Ectodermal cell (in vitro differentiated cells): ENCODE results near the gene CDRT15. TPM values are rescaled to one million over a fixed set of nuclear protein-coding genes. Genes with fewer than 3 reads are reported as not detected.
"Not testable (repeated sequence)": the region's sequence is repeated elsewhere in the genome, so short reads cannot be mapped to it uniquely, and the experiment has no call there.

ENCODE experiments used
- H3K27ac ChIP-seq: 2 replicates; pipeline ENCODE4 v1.7.0; 2013; ENCODE audit warnings: mild to moderate bottlenecking, low read depth, low read length; ENCODE audit not compliant: insufficient read depth, poor library complexity, severe bottlenecking
- H3K27me3 ChIP-seq: 2 replicates; pipeline ENCODE4 v1.7.0; 2013; ENCODE audit warnings: mild to moderate bottlenecking, low read length; ENCODE audit not compliant: insufficient read depth, control insufficient read depth, poor library complexity, severe bottlenecking
- H3K36me3 ChIP-seq: one replicate; pipeline ENCODE4 v1.7.0; 2013; ENCODE audit warnings: low read length; ENCODE audit not compliant: control insufficient read depth, insufficient read depth
- H3K4me1 ChIP-seq: one replicate; pipeline ENCODE4 v1.7.0; 2013; ENCODE audit warnings: low read length; ENCODE audit not compliant: control insufficient read depth, insufficient read depth
- H3K4me3 ChIP-seq: 2 replicates; pipeline ENCODE4 v1.7.0; 2013; ENCODE audit warnings: low read depth, low read length, control low read depth; ENCODE audit not compliant: insufficient read depth
- H3K9me3 ChIP-seq: 2 replicates; pipeline ENCODE4 v1.7.0; 2013; ENCODE audit warnings: mild to moderate bottlenecking, low read length, moderate library complexity; ENCODE audit not compliant: control insufficient read depth
- WGBS, 2 experiments: methylation state at CpG; one replicate each; pipeline ENCODE4 v1.1.7; 2013; ENCODE audit warnings: missing lambda C conversion rate in 2 of 2; 5-methylcytosine and 5-hydroxymethylcytosine counted together
- polyA plus RNA-seq, 4 experiments: library from polyadenylated mRNA; stranded (reverse); fragments of 50-300 nt; gene quantifications; one replicate each; pipeline ENCODE4 v1.2.3, GENCODE V29; 2013

Gene CDRT15
- not detected for polyA plus RNA-seq (2013, experiment 1 of 4)
- polyA plus RNA-seq (2013, experiment 2 of 4), result not detected
- not detected for polyA plus RNA-seq (2013, experiment 3 of 4)
- polyA plus RNA-seq (2013, experiment 4 of 4), result not detected

DNA sequence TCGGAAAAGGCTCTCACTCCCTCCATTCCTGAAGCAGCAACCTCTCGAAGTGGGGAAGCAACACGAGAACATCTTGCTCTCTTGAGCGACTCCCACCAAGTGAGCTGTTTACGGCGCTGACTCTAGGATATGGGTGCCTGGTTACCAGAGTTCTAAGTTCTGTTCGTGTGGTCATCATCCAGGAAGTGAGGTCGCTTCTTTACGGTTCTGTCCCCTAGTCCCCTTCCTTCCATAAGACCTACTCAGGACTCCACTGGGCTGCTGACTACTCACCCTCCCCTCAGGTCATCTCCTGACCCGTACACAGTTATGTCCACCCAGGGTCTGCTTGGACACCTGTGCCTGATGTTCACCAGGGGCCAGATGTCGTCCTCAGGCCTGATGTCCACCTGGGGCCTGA is at the start of gene CDRT15:
TSS of gene CDRT15 (minus strand) at position 101 of the 400 bp plus-strand sequence. CDS start at position 72, 29 bp downstream.
- H3K27ac ChIP-seq, H3K4me3 ChIP-seq, H3K9me3 ChIP-seq, H3K27me3 ChIP-seq, H3K4me1 ChIP-seq, H3K36me3 ChIP-seq: not testable (repeated sequence)
- WGBS, 2 experiments, result 96% methylated on average over 9 of the region's 11 CpGs

DNA sequence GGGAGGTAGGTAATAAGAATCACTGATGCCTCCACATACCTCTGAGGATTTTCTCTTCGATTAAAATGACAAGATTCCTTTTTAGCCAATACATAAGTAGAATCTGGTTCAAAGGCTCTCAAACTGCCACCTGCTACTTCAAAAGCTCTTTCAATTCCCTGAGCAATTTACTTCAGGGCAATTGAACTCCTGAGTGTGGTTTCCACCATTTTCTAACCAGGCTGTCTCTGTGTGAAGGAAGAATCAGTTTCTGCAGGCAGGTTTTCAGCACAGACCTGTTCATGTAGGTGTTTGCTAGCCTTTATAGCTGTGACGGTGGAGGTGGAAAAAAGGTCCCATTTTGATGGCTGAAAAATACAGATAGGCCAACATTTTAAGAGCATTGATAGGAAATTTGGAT is 46.1 kb upstream of the CDRT15 start:
- 85 to 92% methylated on average over 2 of the region's 2 CpGs for WGBS, 2 experiments
- no peaks in the 10 kb centered on the region for H3K4me1 ChIP-seq
- no peak overlapping the region for H3K27ac ChIP-seq
- H3K9me3 ChIP-seq, result no peaks in the 10 kb centered on the region
- H3K4me3 ChIP-seq, result no peak overlapping the region
- no peaks in the 10 kb centered on the region for H3K27me3 ChIP-seq
- H3K36me3 ChIP-seq, result no peaks in the 10 kb centered on the region

DNA sequence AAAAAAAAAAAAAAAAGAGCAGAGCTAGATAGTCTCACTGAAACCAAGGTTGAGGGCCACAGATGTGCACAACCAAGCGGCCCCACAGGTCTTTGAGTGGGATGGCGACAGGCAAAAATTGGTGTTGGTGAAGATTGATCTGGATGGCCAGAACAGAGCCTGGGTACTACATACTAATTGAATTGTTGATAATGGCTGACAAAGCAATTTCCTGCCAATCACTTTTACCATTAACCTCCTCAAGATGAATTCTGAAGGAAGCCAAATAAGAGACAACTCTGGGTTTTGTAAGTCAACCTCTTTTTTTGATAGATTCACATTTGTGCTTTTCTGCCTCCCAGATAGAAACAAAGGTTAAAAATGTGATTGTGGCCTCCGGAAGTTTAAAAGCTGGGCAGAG is 44.9 kb upstream of the CDRT15 start:
- Histone ChIP-seq H3K27me3 (no peaks in the 10 kb centered on the region), H3K36me3 (no peaks in the 10 kb centered on the region), H3K4me3 (no peak overlapping the region), H3K4me1 (no peaks in the 10 kb centered on the region), H3K27ac (no peak overlapping the region), H3K9me3 (no peaks in the 10 kb centered on the region)
- 94 to 98% methylated on average over 3 of the region's 3 CpGs for WGBS, 2 experiments

DNA sequence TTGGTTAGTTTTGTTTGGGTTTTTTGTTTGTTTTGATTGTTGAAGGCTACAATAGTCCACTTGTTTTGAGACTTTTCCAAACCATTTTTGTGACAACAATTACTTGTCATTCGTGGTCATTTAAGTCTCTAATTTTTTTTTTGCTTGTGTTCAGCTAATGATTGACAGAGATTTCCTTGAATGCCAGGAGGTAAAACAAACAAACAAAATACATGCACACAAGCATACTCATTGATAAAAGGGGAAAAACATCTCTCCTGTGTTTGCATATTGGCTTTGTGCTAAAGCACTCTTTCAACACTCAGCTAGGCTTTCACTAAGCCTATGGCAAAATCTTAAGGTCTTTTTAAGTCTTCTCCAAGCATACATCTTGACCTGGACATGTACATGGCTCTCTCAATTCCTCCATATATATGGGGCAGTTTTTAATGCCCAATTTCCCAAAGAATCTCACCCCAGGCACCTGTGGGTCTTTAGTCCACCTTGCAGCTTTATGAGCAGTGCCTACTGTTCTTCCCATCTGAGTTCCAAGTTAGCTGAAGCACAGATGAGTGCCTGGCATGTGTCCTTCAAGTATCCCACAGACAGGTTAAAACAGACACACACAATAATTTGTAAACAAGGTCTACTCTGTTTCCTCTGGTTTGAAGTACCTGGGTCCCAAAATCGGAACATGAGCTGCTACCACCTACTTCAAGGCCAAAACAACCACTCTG is 40.0 kb upstream of the CDRT15 start:
- Histone ChIP-seq H3K9me3 (no peaks in the 10 kb centered on the region), H3K27ac (no peak overlapping the region), H3K27me3 (no peaks in the 10 kb centered on the region), H3K36me3 (no peaks in the 10 kb centered on the region), H3K4me1 (no peaks in the 10 kb centered on the region), H3K4me3 (no peak overlapping the region)
- WGBS, 2 experiments, result 85 to 94% methylated on average over 2 of the region's 2 CpGs

DNA sequence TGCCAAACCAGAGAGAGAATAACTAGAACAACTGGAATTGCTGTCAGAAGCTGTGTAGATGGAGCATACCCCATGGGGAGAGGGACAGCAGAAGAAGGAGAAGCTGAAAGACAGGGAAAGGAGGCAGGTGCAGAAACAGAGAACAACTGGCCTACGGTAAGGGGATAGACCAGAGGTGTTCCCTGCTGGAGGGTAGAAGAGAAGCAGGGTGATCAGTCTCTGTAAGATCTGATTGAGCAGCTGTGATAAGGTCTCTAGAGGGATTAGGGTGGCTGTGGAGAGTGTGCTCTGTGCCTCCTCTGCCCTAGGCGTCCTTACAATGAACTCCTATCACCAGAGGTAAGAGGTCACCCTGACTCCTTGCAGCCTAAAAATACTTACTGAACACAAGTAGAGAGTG is 33.8 kb upstream of the CDRT15 start:
- Histone ChIP-seq H3K27me3 (no peaks in the 10 kb centered on the region), H3K9me3 (no peaks in the 10 kb centered on the region), H3K4me3 (no peak overlapping the region), H3K36me3 (no peaks in the 10 kb centered on the region), H3K27ac (no peak overlapping the region), H3K4me1 (no peaks in the 10 kb centered on the region)
- WGBS, 2 experiments, result 85 to 86% methylated on average over 2 of the region's 2 CpGs

DNA sequence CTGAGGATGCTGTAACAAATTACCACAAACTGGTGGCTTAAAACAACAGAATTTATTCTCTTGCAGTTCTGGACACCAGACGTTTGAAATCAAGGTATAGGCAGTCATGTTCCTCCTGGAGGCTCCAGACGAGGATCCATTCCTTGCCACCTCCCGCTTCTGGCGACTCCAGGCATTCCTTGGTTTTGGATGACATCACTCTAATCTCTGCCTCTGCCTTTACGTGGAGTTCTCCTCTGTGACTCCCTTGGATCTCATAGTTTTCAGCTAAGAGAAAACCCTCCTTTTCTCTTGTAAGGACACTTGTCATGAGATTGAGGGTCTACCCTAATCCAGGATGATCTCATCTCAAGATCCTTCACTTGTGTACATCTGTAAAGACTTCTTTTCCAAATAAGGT is 32.8 kb upstream of the CDRT15 start:
- WGBS, 2 experiments, result 89 to 90% methylated on average over 5 of the region's 5 CpGs

DNA sequence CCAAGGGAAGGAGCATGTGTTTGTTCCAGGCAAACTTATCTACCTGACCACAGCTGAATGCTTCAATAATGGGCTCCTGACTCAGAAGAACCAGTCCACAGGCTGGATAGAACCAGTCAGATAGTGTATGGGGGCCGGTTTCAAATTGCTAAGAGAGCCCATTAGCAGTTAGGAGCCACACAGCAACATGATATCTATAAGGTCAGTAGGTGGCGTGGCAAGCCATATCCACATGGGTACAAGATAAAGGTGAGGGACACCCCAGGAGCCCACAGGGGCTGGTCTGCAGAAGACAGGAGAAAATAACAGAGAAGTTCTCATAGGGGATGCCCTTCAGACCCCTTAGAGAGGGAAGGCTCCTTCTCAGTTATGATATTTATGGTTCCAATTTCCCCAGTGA is 31.6 kb upstream of the CDRT15 start:
- Histone ChIP-seq H3K4me1 (no peaks in the 10 kb centered on the region), H3K4me3 (no peak overlapping the region)

More for the DNA sequence above, 32.8 kb upstream of the CDRT15 start:
- no peaks in the 10 kb centered on the region for H3K36me3 ChIP-seq
- no peaks in the 10 kb centered on the region for H3K4me1 ChIP-seq
- no peaks in the 10 kb centered on the region for H3K27me3 ChIP-seq
- no peaks in the 10 kb centered on the region for H3K9me3 ChIP-seq
- no peak overlapping the region for H3K4me3 ChIP-seq
- no peak overlapping the region for H3K27ac ChIP-seq

DNA sequence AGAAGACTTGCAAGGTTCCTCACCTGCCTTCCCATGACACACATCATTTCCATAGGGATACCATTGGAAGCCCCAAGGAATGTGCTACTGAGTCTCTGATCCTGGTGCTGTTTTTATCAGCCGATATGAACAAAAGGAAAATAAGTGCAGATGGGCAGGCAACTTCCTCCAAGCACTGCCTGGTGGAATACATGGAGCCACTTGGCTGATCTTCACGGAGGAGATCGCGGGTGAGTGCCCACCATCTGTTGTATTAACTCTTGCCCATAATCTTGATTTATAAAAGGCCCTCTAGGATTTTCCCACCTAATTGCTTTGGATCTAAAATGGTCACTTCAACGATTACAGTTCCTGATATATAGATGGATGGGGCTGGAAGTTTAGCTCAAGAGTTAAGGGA is 24.7 kb upstream of the CDRT15 start:
- no peaks in the 10 kb centered on the region for H3K4me1 ChIP-seq
- H3K27me3 ChIP-seq, result no peaks in the 10 kb centered on the region
- WGBS, 2 experiments, result 97% methylated on average over 5 of the region's 5 CpGs
- no peak overlapping the region for H3K4me3 ChIP-seq
- H3K9me3 ChIP-seq, result no peaks in the 10 kb centered on the region
- no peak overlapping the region for H3K27ac ChIP-seq
- H3K36me3 ChIP-seq, result no peaks in the 10 kb centered on the region

More for the DNA sequence above, 31.6 kb upstream of the CDRT15 start:
- Histone ChIP-seq H3K27me3 (no peaks in the 10 kb centered on the region), H3K27ac (no peak overlapping the region), H3K36me3 (no peaks in the 10 kb centered on the region), H3K9me3 (no peaks in the 10 kb centered on the region)
- 82 to 83% methylated on average over 2 of the region's 2 CpGs for WGBS, 2 experiments

DNA sequence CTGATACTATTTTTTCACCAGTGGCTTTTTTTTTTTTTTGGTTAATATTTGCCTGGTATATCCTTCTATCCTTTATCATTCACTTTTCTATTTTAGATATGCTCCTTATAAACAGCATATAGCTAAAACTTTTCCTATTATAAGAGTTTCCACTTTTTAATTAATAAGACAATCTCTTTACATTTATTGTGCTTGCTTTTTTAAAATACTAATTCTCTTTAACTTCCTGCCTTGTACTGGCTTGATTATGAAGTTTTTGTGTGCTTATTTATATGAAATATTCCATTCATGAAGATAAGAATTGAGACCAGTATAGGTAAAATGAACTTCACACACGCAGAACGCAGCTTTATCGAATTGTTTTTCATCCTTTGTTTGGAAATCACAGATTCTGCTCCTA is 9.0 kb upstream of the CDRT15 start:
- no peaks in the 10 kb centered on the region for H3K9me3 ChIP-seq
- H3K27ac ChIP-seq, result no peak overlapping the region
- no peaks in the 10 kb centered on the region for H3K36me3 ChIP-seq
- H3K4me3 ChIP-seq, result no peak overlapping the region
- 95 to 97% methylated on average over 3 of the region's 3 CpGs for WGBS, 2 experiments
- no peaks in the 10 kb centered on the region for H3K27me3 ChIP-seq
- peaks cover 3% of the 10 kb centered on the region for H3K4me1 ChIP-seq

DNA sequence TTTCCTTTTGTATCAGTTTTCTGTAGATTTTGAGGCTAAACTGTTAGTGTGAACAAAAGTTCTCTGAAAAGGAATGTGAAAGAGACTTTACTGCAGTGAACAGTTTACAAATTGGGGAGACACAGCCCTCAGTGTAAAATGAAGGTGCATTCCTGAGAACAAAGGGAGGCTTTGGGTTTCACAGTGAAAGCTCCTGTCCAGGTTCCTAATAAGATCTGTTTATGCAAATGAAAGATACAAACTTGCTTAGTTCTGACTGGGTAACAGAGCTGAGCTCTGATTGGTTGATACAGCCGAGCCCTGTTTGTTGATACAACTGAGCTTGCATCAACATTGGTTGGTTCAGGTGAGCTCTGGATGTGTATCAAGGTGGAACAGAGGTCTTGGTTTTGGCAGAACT is 8.3 kb upstream of the CDRT15 start:
- H3K9me3 ChIP-seq, result no peaks in the 10 kb centered on the region
- no peaks in the 10 kb centered on the region for H3K36me3 ChIP-seq
- H3K27ac ChIP-seq, result no peak overlapping the region
- peaks cover 3% of the 10 kb centered on the region for H3K4me1 ChIP-seq
- H3K27me3 ChIP-seq, result no peaks in the 10 kb centered on the region
- WGBS, 2 experiments, result 94 to 100% methylated on average over 1 of the region's 1 CpG
- H3K4me3 ChIP-seq, result no peak overlapping the region
